Dermis microvascular lymphatic vessel endothelial cell (primary cell): ENCODE data around the gene PRPH. TPM values are rescaled to one million over a fixed set of nuclear protein-coding genes. Genes with fewer than 3 reads are reported as not detected.
"Not testable (repeated sequence)": the region's sequence is repeated elsewhere in the genome, so short reads cannot be mapped to it uniquely, and the experiment has no call there.

Experiments
- DNase-seq, 2 donors: peaks; one replicate each; pipeline versions ENCODE4 v3.0.0 to v3.0.0-alpha.2; 2010; ENCODE audit warnings: low read depth in 2 of 2
- total RNA-seq: library from RNA; depleted of rRNA; stranded (reverse); fragments of >200 nt; gene quantifications from 2 replicates; pipeline ENCODE4 v1.2.1, GENCODE V29; 2014

The PRPH gene
- total RNA-seq, result not detected in 2 replicates

DNA sequence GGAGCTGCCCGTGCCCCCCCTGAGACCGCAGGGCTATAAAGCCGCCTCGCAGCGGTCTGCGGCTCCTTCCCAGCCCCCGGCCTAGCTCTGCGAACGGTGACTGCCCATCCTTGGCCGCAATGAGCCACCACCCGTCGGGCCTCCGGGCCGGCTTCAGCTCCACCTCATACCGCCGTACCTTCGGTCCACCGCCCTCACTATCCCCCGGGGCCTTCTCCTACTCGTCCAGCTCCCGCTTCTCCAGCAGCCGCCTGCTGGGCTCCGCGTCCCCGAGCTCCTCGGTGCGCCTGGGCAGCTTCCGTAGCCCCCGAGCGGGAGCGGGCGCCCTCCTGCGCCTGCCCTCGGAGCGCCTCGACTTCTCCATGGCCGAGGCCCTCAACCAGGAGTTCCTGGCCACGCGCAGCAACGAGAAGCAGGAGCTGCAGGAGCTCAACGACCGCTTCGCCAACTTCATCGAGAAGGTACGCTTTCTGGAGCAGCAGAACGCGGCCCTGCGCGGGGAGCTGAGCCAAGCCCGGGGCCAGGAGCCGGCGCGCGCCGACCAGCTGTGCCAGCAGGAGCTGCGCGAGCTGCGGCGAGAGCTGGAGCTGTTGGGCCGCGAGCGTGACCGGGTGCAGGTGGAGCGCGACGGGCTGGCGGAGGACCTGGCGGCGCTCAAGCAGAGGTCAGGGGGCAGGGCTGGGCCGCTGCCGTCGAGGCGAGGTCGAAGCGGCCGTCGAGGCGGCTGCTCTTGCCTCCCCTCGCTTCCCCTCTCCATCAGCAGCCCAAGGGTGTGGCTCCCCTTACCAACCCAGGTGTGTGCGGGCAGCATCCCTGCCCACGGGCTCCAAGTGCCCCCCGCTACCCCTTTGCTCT, at the start of gene PRPH:
Gene PRPH, plus strand, starts transcription at position 66 of the 855 bp plus-strand sequence. Its CDS starts 54 bp downstream, at position 120.
- DNase-seq, result no peak

DNA sequence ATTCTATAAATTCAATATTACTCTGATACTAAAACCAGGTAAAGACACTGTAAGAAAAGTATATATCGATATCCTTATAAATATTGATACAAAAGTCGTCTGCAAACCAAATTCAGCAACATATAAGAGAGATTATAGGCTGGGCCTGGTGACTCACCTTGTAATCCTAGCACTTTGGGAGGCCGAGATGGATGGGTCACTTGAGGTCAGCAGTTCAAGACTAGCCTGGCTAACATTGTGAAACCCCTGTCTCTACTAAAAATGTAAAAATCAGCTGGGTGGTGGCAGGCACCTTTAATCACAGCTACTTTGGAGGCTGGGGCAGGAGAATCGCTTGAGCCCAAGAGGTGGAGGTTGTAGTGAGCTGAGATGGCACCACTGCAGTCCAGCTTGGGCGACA, 43.6 kb upstream of the PRPH start:
- DNase-seq, result no peak

DNA sequence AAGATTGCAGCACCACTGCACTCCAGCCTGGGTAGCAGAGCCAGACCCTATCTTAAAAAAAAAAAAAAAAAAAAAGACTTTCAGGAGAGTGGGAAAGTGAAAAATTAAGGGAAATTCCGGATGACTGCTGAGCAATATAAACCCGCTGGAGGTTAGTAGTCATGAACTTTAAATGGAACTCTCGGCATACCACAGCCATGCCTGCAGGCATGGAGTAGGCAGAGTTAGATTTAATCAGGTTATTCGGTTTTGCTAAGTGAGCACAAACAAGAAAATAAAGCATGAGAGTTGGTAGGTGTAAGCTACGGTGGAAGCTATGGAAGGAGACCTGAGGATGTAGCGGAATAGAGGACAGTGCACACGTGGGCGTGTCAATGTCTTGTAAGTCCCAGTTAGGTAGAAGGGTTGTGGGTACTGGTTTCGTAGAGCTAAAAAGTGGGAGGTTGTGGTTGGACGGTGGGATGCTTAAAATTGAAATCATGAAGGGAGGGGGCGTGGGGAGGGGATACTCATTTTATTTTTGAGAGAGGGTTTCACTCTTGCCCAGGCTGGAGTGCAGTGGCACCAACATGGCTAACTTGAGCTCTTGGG, 41.8 kb upstream of the PRPH start:
- DNase-seq, result no peak

DNA sequence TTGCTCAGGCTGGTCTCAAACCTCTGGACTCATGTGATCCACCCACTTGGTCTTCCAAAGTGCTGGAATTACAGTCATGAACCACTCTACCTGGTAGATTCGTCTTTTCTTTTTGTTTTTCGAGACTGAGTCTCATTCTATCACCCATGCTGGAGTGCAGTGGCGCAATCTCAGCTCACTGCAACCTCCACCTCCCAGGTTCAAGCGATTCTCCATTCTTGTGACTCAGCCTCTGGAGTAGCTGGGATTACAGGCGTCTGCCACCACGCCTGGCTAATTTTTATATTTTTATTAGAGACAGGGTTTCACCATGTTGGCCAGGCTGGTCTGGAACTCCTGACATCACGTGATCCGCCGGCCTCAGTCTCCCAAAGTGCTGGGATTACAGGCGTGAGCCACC, 39.5 kb upstream of the PRPH start:
- DNase-seq, result not testable (repeated sequence)

DNA sequence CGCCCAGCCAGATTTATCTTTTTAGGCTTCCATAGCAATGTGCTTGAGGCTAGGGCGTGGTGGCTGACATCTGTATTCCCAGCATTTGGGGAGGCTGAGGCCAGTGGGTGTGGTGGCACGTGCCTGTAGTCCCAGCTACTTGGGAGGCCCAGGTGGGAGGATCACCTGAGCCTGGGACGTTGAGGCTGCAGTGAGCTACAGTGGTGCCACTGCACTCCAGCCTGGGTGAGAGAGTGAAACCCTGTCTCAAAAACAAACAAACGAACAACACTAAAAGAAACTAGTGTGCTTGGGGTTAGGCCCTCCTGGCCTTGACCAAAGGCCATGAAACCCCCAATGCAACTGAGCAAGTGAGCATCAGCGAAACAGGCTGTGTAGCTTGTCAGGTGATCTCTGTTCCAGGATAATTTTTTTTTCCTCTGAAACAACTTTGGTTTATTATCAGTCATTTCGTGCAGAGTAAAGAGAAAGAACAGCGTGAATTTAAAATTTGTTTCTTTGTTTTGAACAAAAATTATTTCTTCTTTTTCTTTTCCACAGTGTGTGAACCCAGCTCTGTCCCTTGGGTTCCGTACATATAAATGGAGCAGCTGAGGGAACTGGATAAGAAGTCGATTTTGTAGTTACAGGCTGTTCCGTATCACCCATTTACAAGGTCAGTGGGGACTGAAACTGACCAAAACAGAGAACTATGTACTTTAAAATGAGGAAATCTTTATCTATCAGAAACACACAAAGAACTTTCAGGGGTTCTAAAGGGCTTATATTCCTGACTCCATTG, 38.9 kb upstream of the PRPH start:
- DNase-seq, result no peak

DNA sequence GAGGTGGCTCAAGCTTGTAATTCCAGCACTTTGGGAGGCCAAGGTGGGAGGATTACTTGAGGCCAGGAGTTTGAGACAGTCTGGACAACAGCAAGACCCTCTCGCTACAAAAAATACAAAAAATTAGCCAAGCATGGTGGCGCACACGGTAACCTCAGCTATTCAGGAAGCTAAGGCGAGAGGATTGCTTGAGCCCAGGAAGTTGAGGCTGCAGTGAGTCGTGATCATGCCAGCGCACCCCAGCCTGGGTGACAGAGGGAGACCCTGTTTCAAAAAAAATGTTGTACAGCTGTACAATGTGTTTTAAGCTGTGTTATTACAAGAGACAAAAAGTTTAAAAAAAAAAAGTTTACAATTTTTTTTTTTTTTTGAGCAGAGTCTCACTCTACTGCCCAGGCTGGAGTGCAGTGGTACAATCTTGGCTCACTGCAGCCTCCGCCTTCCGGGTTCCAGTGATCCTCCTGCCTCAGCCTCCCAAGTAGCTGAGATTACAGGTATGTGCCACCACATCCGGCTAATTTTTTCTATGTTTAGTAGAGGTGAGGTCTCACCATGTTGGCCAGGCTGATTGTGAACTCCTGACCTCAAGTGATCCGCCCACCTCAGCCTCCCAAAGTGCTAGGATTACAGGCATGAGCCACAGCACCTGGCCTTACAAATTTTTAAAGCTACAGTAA, 37.3 kb upstream of the PRPH start:
- not testable (repeated sequence) for DNase-seq

DNA sequence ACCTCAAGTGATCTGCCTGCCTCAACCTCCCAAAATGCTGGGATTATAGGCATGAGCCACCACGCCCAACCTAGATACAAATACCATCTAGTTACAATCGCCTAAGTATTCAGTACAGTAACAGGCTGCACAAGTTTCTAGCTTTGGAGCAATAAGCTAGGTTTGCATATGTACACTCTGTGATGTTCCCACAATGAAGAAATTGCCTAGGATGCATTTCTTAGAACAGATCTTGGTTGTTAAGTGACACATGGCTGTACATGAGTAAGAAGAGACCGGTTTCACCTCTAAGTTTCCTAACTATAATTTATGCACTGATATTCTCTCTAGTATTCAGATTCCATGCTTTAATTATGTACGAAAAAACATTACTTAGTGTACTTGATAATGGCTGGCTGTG, 35.5 kb upstream of the PRPH start:
- no peak for DNase-seq

DNA sequence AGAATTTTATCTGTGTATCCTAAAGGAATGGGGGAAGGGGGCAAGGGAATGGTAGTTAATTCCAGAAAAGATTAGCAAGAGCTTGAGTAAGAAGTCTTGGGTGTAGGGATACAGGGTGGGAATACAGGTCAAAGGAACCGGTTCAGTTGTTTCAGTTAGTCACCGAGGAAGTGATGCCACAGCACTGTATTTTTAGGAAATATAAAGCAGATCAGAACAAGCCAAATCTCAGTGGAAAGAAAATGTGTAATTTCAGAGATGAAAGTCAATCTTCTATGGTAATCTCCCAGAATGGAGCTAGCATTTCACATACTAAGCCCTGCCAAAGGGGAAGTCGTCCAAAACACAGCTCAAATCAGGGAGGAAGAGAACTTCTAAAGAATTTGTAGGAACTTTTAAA, 34.8 kb upstream of the PRPH start:
- DNase-seq, result peak in 1 of 2 donors; percentile 69

DNA sequence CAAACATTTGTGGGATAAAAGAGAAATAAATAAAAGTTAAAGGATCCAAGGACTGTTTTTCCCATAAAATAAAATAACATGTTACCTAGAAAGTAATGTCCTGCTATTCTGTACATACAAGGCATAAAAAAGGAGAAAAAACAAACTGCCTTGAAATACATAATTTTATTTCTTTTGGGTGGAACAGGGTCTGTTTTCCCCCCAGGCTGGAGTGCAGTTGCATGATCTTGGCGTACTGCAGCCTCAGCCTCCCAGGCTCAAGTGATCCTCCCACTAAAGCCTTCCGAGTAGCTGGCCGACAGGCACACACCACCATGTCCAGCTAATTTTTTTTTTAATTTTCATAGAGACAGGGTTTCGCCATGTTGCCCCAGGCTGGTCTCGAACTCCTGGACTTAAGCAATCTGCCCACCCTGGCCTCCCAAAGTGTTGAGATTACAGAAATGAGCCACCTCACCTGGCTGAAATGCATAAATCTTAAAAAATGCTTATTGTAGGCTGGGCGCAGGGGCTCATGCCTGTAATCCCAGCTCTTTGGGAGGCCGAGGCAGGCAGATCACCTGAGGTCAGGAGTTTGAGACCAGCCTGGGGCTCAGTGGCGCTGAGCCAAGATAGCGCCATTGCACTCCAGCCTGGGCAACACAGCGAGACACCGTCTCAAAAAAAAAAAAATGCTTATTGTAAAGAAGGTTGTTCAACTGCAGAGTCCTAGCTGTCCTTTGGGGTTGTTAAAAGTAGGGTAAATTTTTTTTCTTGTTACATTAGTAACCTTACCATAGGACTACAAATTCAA, 34.2 kb upstream of the PRPH start:
- no peak for DNase-seq

DNA sequence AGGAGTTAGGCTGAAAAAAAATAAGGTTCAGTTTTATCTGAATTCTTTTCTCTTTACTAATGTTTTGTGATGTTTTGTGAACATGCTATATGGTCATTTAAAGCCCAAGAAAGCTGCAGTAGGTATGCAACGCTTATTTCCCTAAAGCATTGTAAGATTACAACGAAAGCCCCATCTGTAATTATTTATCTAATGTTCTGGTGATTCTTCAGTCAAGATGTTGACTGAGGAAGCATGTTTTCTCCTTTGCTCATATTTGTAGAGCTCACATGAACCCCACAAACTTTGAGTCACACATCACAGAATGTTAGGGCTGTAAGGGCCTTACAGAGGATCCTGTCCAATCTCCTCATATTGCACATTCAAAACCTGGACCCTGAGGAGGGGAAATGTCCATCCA, 33.2 kb upstream of the PRPH start:
- no peak for DNase-seq

DNA sequence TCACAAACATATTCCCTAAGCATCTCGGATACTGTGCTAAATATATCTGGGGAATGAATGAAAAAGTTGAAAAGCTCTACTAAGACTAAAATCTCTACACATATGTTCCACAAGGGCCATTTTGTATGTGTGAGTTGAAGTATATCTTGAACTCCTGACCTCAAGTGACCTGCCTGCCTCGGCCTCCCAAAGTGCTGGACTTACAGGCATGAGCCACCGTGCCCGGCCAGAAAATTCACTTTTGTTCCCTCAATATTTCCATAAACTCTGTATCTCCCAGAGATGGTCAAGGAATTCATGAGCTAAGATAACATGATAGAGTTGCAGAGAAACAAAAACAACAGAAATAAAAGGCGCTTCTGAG, 31.6 kb upstream of the PRPH start:
- no peak for DNase-seq

DNA sequence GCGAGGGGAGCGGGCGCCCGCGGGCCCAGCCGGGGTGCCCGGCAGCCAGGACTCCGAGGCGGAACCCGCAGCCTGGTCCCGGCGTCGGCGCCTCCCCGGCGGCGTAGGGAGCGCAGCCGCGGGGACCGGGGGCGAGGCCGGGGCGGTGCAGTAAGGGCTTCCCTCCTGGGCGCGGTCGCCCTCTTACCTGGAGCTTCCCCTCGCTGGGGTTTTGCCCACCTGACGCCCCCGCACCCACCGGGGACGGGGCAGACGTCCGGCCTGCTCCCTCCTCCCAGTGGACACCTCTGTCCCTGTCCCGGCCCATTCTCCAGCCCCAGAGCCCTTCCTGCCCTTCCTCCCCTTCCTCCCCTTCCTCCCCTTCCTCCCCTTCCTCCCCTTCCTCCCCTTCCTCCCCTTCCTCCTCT, 30.5 kb upstream of the PRPH start:
- no peak for DNase-seq

DNA sequence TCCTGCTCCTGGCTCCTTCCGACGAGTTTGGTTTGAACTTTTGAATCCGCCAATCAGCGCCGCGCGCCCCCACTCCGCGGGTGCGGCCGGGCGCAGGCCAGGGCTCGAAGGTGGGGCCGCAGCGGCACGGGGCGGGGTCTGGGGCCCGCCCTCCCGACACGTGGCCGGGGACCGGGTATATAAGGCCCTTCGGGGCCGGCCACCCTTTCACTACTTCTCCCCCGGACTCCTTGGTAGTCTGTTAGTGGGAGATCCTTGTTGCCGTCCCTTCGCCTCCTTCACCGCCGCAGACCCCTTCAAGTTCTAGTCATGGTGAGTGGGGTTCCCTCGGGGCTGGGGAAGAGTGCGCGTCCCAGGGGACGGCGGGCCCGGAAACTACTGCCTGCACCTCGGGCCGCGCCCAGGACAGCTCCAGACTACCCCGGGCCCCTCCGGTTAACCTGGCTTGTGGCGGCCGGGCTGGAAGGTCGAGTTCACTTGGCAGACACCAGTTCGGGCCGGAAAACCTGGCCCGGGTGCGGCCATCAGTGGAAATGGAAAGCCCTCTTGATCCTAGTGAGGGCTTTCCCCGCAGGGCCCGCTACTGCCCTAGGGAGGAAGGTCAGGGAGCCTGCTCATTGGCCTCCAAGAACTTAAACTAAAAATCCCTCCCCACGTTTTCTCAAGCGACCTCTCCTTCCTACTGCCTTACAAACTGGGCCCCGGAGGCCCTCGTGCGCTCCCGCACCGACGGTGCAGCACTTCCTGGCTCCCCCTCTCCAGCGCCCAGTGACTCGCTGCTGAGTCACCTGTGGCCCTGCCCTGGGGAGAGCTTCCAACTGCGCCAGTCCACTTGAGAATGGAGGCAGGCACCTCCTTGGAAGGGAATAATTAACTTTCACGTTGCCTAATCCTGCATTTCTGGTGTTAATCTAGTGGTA, 29.8 kb upstream of the PRPH start, which contains the start of gene TUBA1C:
Gene TUBA1C, plus strand, starts transcription at position 210 of the 920 bp plus-strand sequence. Its CDS starts 100 bp downstream, at position 310.
- peak; percentile 78 to 96 for DNase-seq

DNA sequence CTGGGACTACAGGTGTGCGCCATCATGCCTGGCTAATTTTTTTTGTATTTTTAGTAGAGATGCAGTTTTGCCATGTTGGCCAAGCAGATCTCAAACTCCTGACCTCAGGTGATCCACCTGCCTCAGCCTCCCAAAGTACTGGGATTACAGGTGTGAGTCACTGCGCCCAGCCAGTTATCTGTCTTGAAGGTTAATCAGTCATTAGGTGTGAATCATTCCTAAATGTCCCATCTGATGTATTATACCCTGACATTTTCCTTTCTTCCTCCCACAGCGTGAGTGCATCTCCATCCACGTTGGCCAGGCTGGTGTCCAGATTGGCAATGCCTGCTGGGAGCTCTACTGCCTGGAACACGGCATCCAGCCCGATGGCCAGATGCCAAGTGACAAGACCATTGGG, 25.8 kb upstream of the PRPH start:
- DNase-seq, result not testable (repeated sequence)

DNA sequence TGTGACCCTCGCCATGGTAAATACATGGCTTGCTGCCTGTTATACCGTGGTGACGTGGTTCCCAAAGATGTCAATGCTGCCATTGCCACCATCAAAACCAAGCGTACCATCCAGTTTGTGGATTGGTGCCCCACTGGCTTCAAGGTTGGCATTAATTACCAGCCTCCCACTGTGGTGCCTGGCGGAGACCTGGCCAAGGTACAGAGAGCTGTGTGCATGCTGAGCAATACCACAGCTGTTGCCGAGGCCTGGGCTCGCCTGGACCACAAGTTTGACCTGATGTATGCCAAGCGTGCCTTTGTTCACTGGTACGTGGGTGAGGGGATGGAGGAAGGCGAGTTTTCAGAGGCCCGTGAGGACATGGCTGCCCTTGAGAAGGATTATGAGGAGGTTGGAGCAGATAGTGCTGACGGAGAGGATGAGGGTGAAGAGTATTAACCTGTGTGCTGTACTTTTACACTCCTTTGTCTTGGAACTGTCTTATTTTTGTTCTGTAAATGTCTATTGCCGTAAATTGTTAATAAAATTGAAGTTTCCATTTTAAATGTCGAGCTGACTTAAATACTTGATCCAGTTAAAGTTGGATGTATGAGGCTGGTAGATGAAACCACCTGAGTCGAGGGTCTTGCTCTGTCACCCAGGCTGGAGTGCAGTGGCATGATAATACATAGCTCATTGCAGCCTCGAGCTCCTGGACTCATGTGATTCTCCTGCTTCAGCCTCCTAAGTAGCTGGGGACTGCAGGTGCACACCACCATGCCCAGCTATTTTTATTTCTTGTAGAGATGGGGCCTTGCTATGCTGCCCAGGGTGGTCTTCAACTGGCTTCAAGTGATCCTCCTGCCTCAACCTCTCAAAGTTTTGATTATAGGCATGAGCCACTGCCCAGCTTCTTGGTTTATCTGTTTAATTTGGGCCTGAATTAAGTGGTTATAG, 21.9 kb upstream of the PRPH start:
- no peak for DNase-seq

DNA sequence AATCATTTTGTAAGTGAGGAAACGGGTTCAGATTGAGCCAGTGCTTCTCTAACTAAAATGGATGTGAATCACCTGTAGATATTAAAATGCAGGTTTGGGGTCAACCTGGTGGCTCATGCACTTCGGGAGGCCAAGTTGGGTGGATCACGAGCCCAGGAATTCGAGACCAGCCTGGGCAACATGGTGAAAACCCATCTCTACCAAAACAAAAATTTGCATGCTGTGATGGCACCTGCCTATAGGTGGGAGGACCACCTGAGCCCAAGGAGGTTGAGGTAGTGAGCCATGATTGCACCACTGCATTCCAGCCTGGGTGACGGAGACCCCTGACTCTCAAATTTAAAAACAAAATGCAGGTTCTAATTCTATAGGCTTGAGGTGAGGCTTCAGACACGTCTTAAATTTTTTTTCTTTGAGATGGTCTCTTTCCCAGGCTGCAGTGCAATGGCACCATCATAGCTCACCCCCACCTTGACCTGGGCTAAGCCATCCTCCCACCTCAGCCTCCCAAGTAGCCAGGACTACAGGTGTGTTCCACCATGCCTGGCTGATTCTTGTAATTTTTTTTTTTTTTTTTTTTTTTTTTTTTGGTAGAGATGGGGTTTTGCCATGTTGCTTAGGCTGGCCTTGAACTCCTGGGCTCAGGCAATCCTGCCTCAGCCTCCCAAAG, 21.1 kb upstream of the PRPH start:
- DNase-seq, result no peak

DNA sequence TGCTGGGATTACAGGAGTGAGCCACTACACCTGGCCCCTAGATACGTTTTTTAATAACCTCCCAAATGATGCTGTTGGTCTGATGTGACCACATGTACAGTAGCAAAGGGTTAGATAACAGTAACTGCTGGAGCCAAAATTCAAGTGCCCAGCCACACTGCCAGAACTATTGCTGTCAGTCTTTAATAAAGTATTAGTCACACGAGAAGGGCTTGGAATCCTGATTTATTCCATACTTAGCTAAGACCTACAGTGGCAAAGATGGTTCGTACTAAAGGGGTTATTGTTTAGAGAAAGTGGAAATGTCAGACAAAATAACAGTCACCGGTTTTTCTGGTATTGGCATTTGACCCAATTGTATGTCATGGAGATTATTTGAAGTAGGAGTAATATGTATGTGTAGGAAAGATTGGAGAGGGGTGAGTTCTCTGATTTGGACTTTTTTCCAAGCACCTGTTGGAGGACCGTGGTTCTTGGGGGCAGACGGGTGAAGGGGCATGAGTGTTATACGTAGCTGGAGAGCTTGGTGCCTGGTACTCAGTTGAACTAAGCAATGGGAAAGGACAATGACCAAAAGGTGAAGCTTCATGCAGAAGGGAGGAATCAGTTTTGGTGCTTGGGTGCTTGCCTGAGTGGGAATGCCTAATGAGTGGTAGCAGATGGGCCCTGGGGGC, 20.4 kb upstream of the PRPH start:
- no peak for DNase-seq
